ENCODE results near the gene CADM1.

Gene CADM1

DNA sequence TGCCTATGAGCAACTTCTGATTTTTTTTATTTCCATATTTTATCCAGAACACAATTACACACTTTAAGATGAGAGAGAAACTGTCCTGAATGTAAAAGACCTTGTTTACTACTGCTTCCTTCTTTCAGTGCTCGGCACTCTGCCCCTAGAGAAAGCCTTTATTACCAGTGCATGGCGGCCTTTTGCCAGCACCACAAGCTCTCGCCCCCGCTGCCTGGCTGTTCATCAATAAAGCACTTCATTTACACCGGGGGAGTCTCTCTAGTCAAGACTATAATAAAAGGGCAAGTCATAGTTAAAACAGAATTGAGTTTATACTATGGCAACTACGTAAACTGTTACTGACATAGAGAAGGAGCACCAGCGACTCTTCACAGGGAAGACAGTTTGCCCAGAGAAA is 259.5 kb downstream of the CADM1 start:
- no peak for DNase-seq (ENCODE audit: low read depth)

- no peak for DNase-seq (ENCODE audit: low read depth)
Measured at GRCh38 chr11:115244296-115244695, 259.9 kb downstream of the CADM1 start.

- DNase-seq (ENCODE audit: low read depth) = no peak
Measured at GRCh38 chr11:115242982-115243381, 261.2 kb downstream of the CADM1 start.

DNA sequence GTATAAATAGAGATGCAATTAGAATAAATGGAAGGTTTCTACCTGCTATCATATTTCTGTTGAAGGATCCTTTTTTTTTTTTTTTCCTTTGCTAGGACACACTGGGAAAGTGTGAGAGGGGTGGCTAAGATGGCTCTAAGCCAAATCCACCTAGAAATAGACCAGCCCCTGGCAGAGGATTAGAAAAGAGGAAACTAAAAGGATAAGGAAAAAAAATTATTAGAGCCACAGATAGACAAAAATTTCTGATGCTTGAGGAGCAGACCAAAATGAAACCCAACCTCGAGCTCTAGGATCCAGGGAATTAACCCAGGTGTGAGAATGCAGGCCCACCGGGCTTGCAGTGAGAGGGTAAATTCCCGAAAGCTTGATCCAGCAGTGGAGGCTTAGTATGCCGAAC is 262.3 kb downstream of the CADM1 start:
- no peak for DNase-seq (ENCODE audit: low read depth)

DNA sequence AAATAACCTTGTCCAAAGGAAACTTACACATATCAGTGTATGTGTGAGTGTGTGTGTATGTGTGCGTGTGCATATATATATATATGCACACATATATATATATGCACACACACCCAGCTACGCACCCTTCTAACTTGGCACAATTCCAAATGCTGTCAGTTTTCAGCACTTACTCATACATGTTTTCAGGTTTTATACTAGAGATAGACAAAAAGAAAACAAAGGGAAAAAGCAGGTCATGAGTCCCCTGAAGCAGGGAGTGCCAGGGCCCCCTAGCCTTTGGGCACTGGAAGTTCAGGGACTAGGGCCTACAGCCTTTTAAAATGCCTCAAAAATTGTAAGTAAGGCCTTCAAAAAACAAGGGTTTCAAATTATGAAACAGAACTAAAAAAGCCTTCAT is 265.4 kb downstream of the CADM1 start:
- no peak for DNase-seq (ENCODE audit: low read depth)

DNA sequence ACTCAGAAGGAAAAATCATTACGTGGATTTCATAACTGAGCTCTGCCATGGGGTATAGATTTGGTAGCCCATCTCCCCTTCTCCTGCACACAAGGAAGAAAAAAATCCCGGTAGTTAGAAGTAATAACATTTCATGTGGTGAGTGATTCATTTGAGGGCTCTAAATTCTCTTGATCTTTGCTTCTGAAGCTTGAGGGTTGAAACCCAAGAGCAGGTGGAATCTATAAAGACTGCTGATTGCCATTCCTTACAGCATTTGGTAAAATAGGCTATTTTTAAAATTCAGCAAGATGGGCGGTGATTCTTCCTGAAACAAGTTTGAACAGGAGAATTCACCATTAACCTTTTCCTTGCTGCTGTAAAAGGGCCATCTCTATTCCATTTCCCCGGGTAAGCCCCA is 266.1 kb downstream of the CADM1 start:
- DNase-seq (ENCODE audit: low read depth) = no peak

DNA sequence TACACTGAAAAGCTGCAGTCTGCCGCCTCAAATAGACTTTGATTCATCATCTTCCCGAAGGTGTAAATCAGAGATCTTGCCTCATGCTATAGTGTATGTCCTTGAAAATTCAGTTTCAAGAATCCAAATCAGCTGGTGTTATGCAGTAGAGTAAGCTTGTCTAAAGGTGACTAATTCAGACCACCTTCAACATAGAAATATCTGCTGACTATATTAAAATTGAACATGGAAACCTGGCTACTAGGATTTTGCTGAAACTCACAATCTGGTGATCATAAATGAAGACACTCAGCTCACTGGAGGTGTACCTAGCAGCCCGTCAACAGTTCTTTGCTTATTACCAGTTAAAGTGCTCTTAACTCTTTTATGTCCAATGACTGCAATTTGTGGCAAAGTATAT is 266.6 kb downstream of the CADM1 start:
- DNase-seq (ENCODE audit: low read depth) = no peak

GRCh38 chr11:115234794-115235193 is 269.4 kb downstream of the CADM1 start:
- DNase-seq (ENCODE audit: low read depth) = no peak

DNA sequence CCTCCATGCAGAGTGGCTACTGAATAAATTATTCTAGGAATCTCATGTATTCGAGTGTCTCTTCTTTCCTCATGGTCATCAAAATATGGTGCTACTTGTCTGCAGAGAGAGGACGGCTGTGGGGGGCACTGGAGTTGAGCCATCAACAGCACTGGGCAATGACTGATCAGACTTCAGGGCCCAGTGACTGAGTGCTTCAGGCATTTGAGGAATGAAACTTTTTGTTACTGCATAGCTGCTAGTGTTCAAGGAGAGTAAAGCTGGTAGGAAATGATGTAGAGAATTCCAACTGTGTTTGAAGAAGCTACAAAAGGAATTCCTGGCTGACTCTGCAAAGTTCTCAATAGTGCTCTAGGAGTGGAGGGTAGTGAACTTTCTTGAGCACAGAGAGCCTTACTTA is 277.7 kb downstream of the CADM1 start:
- DNase-seq (ENCODE audit: low read depth) = peak; percentile 78

GRCh38 chr11:115224551-115224950 is 279.7 kb downstream of the CADM1 start:
- no peak for DNase-seq (ENCODE audit: low read depth)

DNA sequence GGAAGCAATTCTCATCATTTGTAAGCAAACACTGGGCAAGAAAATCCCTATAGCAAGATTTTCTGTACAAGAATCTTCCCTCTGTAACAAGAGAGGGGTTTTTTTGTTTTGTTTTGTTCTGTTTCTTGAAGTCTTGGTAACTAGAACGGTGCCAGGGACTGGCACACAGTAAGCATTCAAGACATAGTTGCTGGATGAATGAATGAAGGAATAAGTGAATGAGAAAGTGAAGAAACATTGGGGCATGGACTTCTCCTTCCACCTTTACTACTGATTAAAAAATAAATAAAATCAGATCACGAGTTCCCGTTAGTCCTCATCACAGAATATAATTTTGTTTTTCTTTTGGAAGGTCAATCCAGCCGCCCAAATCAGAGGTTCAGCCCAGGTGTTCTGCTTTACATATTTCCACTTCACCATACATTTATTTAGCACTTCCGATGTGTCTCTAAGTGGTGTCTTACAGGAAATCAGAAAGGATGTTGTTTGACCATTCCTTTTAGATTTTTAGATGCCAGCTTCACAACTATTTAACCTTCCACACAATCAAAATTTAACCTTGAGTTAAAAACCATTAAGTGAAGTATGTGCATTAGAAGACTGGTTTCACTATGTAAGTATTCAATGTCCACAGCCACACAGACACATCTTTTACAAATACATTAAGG is 281.2 kb downstream of the CADM1 start:
- no peak for DNase-seq (ENCODE audit: low read depth)

DNA sequence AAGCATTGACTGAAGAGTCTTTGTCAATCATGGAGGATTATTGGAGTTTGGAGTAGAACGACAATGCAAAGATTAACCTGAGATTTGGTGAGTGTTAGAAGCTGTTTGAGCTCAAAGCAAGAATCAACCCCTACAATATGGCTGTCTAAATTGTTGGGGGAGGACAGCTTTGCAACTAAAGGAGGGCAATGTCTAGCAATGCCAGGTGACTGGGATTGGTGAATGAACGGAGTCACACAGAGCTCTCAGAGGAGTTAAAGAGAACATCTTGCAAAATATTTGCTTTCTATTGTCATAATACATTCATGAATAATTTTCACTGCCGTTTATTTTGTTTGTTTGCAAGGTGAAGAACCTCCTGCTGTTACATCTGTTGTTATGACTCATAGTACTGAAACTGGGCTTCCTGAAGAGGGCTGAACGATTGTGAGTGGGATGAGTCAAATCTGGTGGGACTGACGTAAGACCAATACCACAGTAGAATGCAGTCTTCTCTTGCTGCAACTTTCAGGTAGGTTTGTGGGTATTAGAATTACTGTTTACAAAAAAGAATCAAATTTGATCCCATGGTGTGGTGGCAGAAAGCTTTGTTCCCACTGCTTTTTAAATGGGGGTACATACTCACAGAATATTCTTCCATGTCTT is 281.9 kb downstream of the CADM1 start:
- DNase-seq (ENCODE audit: low read depth) = peak; percentile 89

GRCh38 chr11:115221461-115222069 is 282.6 kb downstream of the CADM1 start:
- DNase-seq (ENCODE audit: low read depth) = no peak

DNA sequence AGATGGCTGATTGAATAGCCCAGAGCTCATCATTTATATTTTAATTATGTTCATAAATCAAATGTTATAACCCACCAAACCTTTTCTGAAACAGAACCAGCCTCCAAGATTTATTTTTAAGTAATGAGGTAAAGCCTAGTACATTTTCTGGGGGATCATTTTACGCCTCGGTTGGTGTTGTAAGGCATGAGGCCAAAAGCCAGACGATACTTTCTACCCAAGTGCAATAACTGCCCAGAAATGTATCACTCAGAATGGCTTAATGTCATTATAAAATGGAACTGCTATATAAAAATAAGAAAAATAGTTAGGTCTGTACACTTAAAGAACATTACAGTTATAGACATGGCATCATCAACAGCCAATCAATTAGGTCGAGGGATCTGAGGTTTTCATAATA is 283.3 kb downstream of the CADM1 start:
- DNase-seq (ENCODE audit: low read depth) = no peak

GRCh38 chr11:115220423-115220822 is 283.8 kb downstream of the CADM1 start:
- no peak for DNase-seq (ENCODE audit: low read depth)

DNA sequence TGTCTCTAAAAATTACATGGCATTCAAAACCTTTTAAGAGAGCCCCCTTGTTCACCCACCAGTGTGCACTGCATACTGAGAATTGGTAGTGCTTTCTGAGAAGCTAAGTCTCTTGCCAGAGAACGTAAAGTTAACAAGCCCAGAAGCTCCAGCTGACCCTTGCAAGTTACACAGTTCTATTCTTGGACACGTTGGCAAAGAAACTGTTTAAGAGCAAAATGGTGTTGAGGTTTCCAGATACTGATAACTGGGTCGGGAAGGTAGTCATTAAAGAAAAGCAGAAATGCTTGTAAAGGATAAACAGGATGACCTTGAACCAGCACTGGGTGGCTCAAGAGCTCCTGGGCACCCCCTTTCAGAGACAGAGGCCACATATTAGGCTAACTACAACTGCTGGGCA is 284.8 kb downstream of the CADM1 start:
- no peak for DNase-seq (ENCODE audit: low read depth)

GRCh38 chr11:115217726-115218311 is 286.4 kb downstream of the CADM1 start:
- no peak for DNase-seq (ENCODE audit: low read depth)

DNA sequence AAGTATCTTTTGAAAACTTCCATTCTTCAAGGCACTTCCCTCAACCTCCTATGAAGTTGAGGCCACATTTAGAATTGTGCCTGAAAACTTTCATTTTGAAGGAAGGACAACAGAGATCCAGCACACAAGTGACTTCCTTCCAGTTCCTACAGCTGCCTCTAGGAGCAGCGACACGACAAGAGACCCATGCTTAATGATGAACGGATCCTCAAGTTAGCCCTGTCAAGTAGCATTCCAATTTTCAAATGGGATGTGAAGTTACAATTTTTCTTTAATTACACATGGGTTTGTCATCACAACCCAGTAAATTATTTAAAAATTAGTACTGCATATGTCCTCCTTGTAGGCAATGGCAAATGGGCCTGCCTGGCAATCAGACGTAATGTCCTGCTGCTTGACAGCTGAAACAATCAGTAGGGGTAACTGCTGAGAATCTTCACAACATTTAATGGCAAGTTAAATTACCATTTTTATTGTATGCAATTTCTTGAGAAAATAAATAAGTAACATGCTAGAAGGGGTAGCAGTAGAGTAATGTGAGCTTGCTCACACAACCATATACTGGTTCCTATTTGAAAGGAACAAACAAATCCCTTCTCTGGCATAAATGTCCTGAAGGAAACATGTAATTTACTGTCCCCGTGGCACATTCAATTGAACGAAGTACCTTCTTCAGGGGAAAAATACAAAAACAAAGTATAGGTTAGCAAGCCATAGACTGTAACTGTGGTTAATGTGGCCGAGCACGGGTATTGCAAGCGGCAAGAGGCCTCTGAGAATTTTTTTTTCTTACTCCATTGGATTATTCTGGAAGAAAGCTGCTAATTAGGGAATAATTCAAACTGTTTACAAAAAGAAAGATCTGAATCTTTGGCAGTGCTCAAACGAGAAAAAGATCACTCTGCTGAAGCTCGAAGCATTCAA is 288.3 kb downstream of the CADM1 start:
- no peak for DNase-seq (ENCODE audit: low read depth)

- no peak for DNase-seq (ENCODE audit: low read depth)
Measured at GRCh38 chr11:115214644-115215234, 289.5 kb downstream of the CADM1 start.

GRCh38 chr11:115213007-115213406 is 291.2 kb downstream of the CADM1 start:
- no peak for DNase-seq (ENCODE audit: low read depth)

GRCh38 chr11:115208808-115209259 is 295.4 kb downstream of the CADM1 start:
- DNase-seq (ENCODE audit: low read depth) = no peak

DNA sequence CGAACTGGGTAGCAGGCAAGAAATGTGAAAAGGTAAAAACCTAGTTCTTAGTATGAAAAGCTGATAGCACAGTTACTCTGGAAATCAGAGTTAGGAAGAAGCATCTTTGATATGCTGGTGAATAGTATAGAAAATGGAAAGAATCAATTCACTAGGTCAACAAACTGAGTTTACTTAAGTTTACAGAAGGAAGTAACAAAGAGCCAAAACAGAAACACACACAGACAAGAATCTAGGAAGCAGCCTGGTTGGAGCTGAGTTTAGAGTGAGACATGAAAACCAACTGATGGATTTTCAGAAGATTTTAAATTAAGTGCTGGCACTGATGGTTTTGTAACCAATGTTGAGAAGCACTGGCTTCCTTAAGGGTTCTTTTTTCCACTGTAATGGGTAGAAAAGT is 296.3 kb downstream of the CADM1 start:
- DNase-seq (ENCODE audit: low read depth) = no peak
